ENCODE measurements around the gene GBX2.

GRCh38 chr2:236215761-236216333 lies 47.7 kb upstream of the GBX2 start:
- TF ChIP-seq CTCF (IDR thresholded peaks at IDR 0.05) (no peak), POLR2A (IDR thresholded peaks at IDR 0.05) (no peak)
